Parathyroid adenoma (tissue), 2 donors: ENCODE measurements around the gene TMEM161B.

Source experiments
- H2AFZ ChIP-seq: fragments of 300-600 bp; sonication (generic); one replicate; pipeline ENCODE4 v1.7.0; 2017; ENCODE audit warnings: antibody characterized with exemption, mild to moderate bottlenecking
- H3K27ac ChIP-seq: fragments of 300-600 bp; sonication (generic); one replicate; pipeline ENCODE4 v1.7.0; 2017
- H3K27me3 ChIP-seq: fragments of 300-600 bp; sonication (generic); one replicate; pipeline ENCODE4 v1.7.0; 2017; ENCODE audit warnings: low read length; ENCODE audit not compliant: control insufficient read depth, insufficient read depth
- H3K36me3 ChIP-seq: fragments of 300-600 bp; sonication (generic); one replicate; pipeline ENCODE4 v1.7.0; 2017; ENCODE audit warnings: low read length; ENCODE audit not compliant: control insufficient read depth, insufficient read depth
- H3K4me1 ChIP-seq: fragments of 300-600 bp; sonication (generic); one replicate; pipeline ENCODE4 v1.7.0; 2017; ENCODE audit warnings: control low read depth
- H3K4me2 ChIP-seq: fragments of 300-600 bp; sonication (generic); one replicate; pipeline ENCODE4 v1.7.0; 2017; ENCODE audit warnings: low read length
- H3K4me3 ChIP-seq: fragments of 300-600 bp; sonication (generic); one replicate; pipeline ENCODE4 v1.7.0; 2017; ENCODE audit warnings: low read depth, low read length
- H3K79me2 ChIP-seq: fragments of 300-600 bp; sonication (generic); one replicate; pipeline ENCODE4 v1.7.0; 2017; ENCODE audit warnings: control low read depth
- H3K9ac ChIP-seq: fragments of 300-600 bp; sonication (generic); one replicate; pipeline ENCODE4 v1.7.0; 2017; ENCODE audit warnings: mild to moderate bottlenecking
- H3K9me3 ChIP-seq: fragments of 300-600 bp; sonication (generic); one replicate; pipeline ENCODE4 v1.7.0; 2017; ENCODE audit warnings: low read length; ENCODE audit not compliant: control insufficient read depth
- TF ChIP-seq, protein P1 (sequence below): fragments of 300-600 bp; sonication (generic); IDR thresholded peaks from one replicate; pipeline ENCODE4 v1.7.0; 2017; ENCODE audit warnings: antibody characterized with exemption, mild to moderate bottlenecking
- donor health status: primary hyperparathyroidism.

TMEM161B gene

GRCh38 chr5:88145611-88146467, 122.8 kb downstream of the TMEM161B start:
- H3K9ac ChIP-seq: no peak overlapping the region
- peaks cover 8% of the 10 kb centered on the region for H3K27me3 ChIP-seq

DNA sequence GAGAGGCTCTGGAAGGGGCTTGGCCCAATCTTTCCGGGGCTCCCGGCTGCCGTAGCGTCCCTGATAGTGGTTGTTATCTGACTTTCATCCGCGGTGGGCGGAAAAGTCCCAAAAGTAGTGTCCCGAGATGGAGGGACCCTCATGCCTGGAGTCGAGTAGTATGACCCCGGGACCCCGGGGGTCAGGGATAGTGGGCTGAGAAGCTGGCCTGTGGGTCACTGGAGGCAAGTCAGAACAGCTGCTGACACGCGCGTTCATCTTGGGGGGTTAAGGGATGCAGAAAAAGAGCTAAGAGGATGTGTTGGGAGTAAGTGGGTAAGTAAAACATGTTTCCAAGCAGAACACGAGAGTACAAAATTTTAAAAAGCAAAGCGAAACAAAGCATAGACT, 123.4 kb downstream of the TMEM161B start:
- Histone ChIP-seq H2AFZ (no peak overlapping the region), H3K9me3 (no peaks in the 10 kb centered on the region), H3K4me3 (no peak overlapping the region), H3K27me3 (peaks cover 12% of the 10 kb centered on the region), H3K36me3 (no peaks in the 10 kb centered on the region), H3K9ac (no peak overlapping the region), H3K79me2 (no peaks in the 10 kb centered on the region), H3K4me1 (peaks cover 11% of the 10 kb centered on the region), H3K27ac (no peak overlapping the region), H3K4me2 (no peak overlapping the region)
- TF ChIP-seq, protein P1, sequence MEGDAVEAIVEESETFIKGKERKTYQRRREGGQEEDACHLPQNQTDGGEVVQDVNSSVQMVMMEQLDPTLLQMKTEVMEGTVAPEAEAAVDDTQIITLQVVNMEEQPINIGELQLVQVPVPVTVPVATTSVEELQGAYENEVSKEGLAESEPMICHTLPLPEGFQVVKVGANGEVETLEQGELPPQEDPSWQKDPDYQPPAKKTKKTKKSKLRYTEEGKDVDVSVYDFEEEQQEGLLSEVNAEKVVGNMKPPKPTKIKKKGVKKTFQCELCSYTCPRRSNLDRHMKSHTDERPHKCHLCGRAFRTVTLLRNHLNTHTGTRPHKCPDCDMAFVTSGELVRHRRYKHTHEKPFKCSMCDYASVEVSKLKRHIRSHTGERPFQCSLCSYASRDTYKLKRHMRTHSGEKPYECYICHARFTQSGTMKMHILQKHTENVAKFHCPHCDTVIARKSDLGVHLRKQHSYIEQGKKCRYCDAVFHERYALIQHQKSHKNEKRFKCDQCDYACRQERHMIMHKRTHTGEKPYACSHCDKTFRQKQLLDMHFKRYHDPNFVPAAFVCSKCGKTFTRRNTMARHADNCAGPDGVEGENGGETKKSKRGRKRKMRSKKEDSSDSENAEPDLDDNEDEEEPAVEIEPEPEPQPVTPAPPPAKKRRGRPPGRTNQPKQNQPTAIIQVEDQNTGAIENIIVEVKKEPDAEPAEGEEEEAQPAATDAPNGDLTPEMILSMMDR: no peak

More at GRCh38 chr5:88145611-88146467, 122.8 kb downstream of the TMEM161B start:
- no peaks in the 10 kb centered on the region for H3K9me3 ChIP-seq
- TF ChIP-seq, protein P1: no peak
- peaks cover 11% of the 10 kb centered on the region for H3K4me1 ChIP-seq
- H3K4me2 ChIP-seq: no peak overlapping the region
- peak overlapping the region; percentile 15 for H2AFZ ChIP-seq
- H3K36me3 ChIP-seq: no peaks in the 10 kb centered on the region
- no peaks in the 10 kb centered on the region for H3K79me2 ChIP-seq
- no peak overlapping the region for H3K4me3 ChIP-seq
- no peak overlapping the region for H3K27ac ChIP-seq
